HG03457 (cell line): ENCODE measurements around the gene SLC22A5.
"Not testable (repeated sequence)": the region's sequence is repeated elsewhere in the genome, so short reads cannot be mapped to it uniquely, and the experiment has no call there.

Source experiments
- ATAC-seq: cut with Tn5 transposase; IDR thresholded peaks from one replicate; pipeline ENCODE4 v1.9.1; 2021; ENCODE audit warnings: moderate number of reproducible peaks; ENCODE audit not compliant: unreplicated experiment

SLC22A5 gene

GRCh38 chr5:132386644-132387286 lies 17.3 kb downstream of the SLC22A5 start:
- ATAC-seq, result peak; percentile 67

- ATAC-seq, result no peak
Observed at GRCh38 chr5:132387640-132388117, 18.2 kb downstream of the SLC22A5 start.

GRCh38 chr5:132388244-132389050 lies 18.9 kb downstream of the SLC22A5 start:
- ATAC-seq, result no peak

GRCh38 chr5:132389051-132389331 lies 19.5 kb downstream of the SLC22A5 start:
- ATAC-seq, result no peak

- no peak for ATAC-seq
Observed at GRCh38 chr5:132389585-132390286, 20.2 kb downstream of the SLC22A5 start.

- ATAC-seq, result no peak
Observed at GRCh38 chr5:132391247-132391646, 21.7 kb downstream of the SLC22A5 start.

- ATAC-seq, result no peak
Observed at GRCh38 chr5:132391870-132392269, 22.4 kb downstream of the SLC22A5 start.

GRCh38 chr5:132392411-132392810 lies 22.9 kb downstream of the SLC22A5 start:
- no peak for ATAC-seq

GRCh38 chr5:132392978-132393825 lies 23.7 kb downstream of the SLC22A5 start:
- ATAC-seq, result no peak

GRCh38 chr5:132394667-132395259 lies 25.3 kb downstream of the SLC22A5 start:
- no peak for ATAC-seq

- ATAC-seq, result no peak
Observed at GRCh38 chr5:132396589-132397031, 27.1 kb downstream of the SLC22A5 start.

GRCh38 chr5:132397224-132397623 lies 27.7 kb downstream of the SLC22A5 start:
- no peak for ATAC-seq

GRCh38 chr5:132397936-132398675 lies 28.6 kb downstream of the SLC22A5 start:
- ATAC-seq, result not testable (repeated sequence)

GRCh38 chr5:132404041-132404440 lies 34.5 kb downstream of the SLC22A5 start:
- ATAC-seq, result not testable (repeated sequence)

GRCh38 chr5:132405646-132406045 lies 36.1 kb downstream of the SLC22A5 start:
- no peak for ATAC-seq

- ATAC-seq, result no peak
Observed at GRCh38 chr5:132406144-132406783, 36.8 kb downstream of the SLC22A5 start.

- no peak for ATAC-seq
Observed at GRCh38 chr5:132407970-132408369, 38.5 kb downstream of the SLC22A5 start.

- ATAC-seq, result no peak
Observed at GRCh38 chr5:132408456-132408855, 38.9 kb downstream of the SLC22A5 start.

GRCh38 chr5:132408965-132409364 lies 39.5 kb downstream of the SLC22A5 start:
- no peak for ATAC-seq
